Stimulated activated naive CD4-positive, alpha-beta T cell (primary cell): ENCODE measurements around the gene SSBP2.
"Not testable (repeated sequence)": the region's sequence is repeated elsewhere in the genome, so short reads cannot be mapped to it uniquely, and the experiment has no call there.

Experiments used
- DNase-seq, 6 experiments: peaks; one replicate each; lab custom pipeline; 2025; lab: John Stamatoyannopoulos, UW

The SSBP2 gene

DNA sequence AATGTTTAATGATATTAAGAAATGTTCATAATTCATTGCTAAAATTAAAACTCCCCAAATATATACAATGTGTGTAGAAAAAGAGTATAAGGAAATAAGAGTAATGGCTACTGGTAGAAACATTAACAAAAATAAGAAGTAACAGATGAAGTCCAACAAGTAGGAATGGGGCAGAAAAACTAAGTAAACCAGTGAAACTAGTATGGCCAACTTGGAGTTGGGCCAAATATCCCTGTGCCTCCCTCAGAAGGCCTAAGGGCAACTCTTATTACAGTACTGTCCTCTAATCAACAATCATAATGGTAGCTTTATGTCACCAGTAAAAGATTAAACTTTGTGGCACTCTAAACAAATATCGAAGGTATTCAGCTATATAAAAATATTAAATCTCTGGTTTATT lies 93.5 kb downstream of the SSBP2 start:
- no peak for DNase-seq

GRCh38 chr5:81656783-81657182 lies 94.1 kb downstream of the SSBP2 start:
- DNase-seq = no peak

DNA sequence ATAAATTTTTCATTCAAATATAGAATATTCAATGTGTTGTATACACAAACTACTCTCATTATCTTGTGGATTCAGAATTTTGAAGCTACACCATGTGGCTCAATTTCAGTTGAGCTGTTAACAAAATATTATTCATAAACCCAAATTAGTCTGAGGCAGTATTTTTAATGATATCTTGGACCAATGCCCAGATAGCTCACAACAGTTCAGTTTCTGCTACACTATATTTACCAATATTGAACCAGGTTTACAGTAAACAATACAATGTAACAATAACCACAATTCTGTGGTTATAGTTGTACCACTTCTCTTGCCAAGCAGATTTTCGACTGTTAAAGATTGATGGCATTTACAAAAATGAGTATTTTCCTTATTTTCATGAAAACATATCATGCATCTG lies 99.9 kb downstream of the SSBP2 start:
- no peak for DNase-seq

- no peak for DNase-seq
These were observed 104.4 kb downstream of the SSBP2 start for GRCh38 chr5:81646469-81646995.

DNA sequence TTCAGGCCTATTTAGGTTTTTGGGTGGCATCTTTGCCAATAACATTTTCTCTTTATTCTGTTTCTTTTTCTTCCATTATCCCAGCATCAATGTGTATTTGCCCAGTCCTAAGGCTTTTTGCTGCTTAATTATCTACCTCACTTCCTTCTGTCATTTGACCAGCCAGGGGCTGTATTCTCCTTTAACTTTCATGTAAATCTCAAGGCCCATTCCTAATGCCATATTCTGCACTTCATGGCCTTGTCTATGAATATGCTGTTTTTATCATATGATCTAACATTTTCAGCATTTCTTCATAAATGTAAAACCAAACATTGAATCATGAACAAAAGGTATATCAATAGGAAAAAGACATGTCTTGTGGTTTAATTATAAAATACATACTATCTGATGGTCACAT lies 108.7 kb downstream of the SSBP2 start:
- no peak for DNase-seq

DNA sequence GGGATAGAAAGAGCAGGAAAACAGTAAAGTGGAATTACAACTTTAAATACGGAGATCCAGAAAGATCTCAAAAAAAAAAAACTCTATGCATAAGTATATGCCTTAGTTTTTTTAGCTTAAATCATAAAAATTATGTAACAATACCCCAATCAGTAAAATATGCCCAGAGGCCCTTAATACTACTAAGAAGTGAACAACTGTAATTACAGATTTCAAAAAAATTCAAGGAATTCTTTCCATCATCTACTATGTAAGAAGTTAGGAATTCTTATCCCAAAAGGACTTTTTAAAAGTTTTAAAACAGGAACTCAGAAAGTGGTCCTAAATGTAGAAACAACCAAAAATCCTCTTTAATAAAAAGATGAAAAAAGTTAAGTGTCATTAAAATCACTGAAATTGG lies 111.3 kb downstream of the SSBP2 start:
- no peak for DNase-seq

DNA sequence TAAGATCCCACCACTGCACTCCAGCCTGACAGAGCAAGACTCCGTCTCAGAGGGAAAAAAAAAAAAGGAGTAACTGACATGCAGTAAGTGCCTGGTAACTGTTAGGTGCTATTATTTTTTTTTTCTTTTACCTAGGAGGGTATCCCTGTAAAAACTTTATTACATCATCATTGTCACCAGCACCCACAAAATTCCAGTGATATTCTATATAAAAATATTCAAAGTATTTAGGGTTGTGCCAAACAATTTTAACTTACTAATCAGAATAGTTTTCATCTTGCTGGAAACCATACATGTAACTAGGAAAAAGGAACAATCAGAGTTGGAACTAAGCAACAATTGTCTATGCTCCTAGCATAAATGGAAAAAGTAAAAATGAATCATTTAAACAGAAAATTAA lies 112.4 kb downstream of the SSBP2 start:
- DNase-seq = no peak

- DNase-seq = no peak
These were observed 117.0 kb downstream of the SSBP2 start for GRCh38 chr5:81633891-81634290.

- DNase-seq = no peak
These were observed 117.4 kb downstream of the SSBP2 start for GRCh38 chr5:81633471-81633870.

DNA sequence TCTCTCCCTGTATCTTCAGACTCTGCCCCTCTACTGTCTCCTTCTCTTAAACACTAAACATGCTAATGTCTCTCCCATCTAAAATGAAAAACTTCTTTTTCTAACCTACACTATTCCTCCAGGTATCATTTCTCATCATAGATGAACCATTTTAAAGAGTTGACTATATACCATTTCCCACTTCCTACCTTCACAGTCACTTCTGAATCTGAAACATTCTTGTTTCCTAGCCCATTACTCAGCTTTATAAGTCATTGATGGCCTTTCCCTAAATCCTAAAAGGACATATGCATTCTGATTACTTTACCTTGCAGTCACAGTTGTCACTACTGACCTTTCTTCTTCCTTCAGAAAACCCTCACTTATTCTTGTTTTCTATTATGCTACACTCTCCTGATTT lies 118.2 kb downstream of the SSBP2 start:
- no peak for DNase-seq

DNA sequence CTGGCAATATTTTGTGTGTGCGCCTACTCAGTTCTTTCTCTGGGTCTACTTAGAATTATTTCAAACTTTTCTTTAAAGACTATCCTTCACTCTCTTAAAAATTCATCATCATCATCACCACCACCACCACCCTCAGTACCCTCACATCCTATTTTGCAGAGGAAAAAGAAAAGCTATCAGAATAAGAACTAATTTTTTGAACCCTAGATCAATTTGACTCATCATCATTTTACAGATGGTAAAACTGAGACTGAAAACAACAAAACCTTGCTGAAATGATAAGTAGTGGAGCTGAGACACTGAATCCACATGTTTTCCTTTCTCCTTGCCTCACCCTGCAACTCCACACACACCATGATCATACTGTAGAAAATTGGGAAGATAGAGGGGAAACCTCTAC lies 119.3 kb downstream of the SSBP2 start:
- no peak for DNase-seq

DNA sequence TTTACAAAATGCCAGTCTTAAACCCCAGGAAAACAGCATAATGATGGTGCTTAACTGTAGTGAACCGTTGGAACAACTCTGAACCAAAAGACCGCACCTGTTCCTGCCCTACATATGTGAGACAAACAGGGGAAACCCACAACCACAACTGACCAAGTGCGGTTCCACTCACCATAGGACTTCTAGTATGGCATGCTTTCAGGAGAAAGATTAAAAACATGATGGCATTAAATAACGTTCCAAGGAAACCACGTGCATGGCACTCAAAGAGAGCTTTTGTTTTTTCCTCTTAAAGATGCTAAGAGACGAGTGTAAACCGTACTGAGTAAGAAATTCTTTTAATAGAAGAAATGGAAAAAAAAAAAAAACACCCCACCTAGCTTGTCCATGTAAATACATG lies 119.8 kb downstream of the SSBP2 start:
- DNase-seq = peak in 5 of 6 experiments; percentile 1 to 25 (median 14)

GRCh38 chr5:81630684-81631083 lies 120.2 kb downstream of the SSBP2 start:
- no peak for DNase-seq

DNA sequence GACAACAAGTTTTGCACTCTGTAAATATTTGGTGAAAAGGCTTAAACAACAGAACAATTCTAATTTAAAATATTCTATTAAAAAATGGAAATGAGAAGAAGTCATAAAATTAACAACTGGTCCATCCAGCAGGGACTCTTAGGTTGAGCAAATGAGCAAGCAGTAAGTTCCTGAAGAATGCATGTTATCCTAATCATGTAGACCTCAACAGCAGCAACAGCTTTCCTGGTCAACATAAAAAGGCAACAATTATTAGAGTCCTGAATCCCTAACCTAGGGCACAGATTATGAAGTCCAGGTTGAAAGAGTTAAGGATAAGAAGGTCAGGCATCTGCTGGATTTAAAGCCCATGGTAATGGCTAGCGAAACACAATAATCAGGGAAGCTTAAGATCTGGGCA lies 120.9 kb downstream of the SSBP2 start:
- no peak for DNase-seq

DNA sequence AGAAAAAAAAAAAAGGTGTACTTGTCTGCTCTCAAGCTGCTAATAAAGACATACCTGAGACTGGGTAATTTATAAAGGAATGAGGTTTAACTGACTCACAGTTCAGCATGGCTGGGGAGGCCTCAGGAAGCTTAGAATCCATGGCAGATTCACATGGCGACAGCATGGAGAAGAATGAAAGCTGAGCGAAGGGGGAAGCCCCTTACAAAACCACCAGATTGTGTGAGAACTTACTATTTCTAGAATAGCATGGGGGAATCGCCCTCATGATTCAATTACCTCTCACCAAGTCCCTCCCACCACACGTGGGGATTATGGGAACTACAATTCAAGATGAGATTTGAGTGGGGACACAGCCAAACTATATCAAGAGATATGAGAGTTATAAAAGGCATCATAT lies 122.8 kb downstream of the SSBP2 start:
- DNase-seq = not testable (repeated sequence)

GRCh38 chr5:81626524-81626923 lies 124.4 kb downstream of the SSBP2 start:
- DNase-seq = no peak

GRCh38 chr5:81609810-81610375 lies 141.0 kb downstream of the SSBP2 start:
- DNase-seq = no peak

DNA sequence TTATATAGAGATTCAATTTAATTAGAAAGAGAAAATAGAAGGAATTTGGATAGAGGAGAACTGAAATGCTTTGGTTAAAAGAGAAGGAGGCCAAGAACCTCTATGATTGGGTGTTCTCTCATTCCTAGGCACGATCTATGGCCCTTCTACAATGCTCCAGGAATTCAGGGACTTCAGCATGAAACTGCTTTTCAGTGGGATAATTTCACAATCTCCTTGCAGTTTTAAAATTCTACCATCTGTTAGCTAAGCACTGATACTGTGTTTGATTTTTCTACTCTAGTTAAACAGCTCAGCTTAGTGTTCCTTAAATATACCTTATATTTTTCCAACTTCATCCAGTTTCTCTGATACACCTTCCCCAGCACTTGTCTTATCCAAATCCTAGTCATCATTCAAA lies 141.9 kb downstream of the SSBP2 start:
- DNase-seq = no peak

DNA sequence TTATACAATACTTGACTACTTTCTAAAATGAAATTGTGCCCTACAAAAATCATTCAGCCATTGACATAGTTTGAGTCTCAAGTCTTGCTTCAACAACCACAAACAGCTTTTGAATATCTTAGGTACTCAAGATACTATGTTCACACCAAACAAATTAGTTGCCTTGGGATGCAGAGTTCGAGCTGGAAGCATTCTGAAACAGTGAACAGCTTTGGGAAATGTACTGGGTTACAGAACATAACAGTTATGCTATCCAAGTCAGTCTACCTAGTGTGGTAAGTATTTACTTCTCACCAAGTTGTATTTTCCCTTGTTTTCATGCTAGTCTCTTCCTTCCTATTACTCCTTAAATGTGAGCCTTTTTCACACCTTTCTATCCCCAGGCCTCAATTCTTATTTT lies 143.2 kb downstream of the SSBP2 start:
- DNase-seq = no peak

GRCh38 chr5:81606150-81606549 lies 144.7 kb downstream of the SSBP2 start:
- DNase-seq = no peak

GRCh38 chr5:81605299-81605698 lies 145.6 kb downstream of the SSBP2 start:
- no peak for DNase-seq

GRCh38 chr5:81604193-81604592 lies 146.7 kb downstream of the SSBP2 start:
- no peak for DNase-seq

DNA sequence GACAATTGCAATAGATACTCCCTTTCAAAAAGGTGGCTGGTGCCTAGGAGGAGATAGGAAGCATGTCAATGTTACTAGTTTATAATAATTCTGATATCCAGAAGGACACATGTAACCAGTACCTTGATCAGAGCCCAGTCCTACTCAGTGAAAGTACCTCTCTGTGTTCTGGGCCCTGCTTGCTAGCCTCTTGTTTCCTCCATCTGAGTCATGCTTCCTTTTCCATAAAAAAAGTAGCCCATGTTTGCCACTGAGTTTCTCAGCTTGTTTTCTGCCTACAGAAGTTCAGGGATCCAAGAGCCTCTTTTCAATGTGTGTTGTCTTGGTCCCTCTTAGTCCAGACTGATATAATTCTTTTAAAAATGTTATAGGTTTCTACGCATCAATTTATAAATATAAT lies 149.0 kb downstream of the SSBP2 start:
- DNase-seq = no peak

- DNase-seq = not testable (repeated sequence)
These were observed 158.8 kb downstream of the SSBP2 start for GRCh38 chr5:81592085-81592484.
